ENCODE data around the gene IRAK1. TPM values are rescaled to one million over a fixed set of nuclear protein-coding genes. Genes with fewer than 3 reads are reported as not detected.

Gene IRAK1
- total and polyA plus RNA-seq, 9 of the 15 experiments (the other 6 are each of a cell fraction or from before 2014, with no cell fraction given) = 11.6 to 261 (median 91.6) TPM

DNA sequence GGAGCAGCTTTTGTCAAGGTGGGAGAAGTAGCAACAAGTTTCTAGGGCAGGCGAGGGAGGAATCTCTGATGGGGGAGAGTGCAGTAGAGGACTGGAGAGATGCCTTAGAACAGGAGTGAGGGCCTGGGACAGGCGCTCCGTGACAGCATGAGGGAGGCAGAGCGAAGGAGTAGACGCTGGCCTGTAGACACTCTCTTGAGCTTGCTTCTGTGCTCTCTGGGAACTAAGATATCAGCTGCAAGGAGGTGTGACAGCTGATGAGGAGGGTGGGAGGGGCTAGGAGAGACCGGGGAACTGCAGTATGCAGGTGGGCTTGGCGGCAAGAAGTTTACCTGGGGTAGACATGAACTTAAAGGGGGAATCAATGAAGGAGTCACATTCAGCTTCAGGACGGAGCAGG lies 42.1 kb upstream of the IRAK1 start (continued):
- TF ChIP-seq, protein P1, sequence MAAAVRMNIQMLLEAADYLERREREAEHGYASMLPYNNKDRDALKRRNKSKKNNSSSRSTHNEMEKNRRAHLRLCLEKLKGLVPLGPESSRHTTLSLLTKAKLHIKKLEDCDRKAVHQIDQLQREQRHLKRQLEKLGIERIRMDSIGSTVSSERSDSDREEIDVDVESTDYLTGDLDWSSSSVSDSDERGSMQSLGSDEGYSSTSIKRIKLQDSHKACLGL (CRISPR knock-in tag; IDR thresholded peaks at IDR 0.05; ENCODE audit: borderline replicate concordance, poor library complexity, severe bottlenecking) = no peak
- TF ChIP-seq POLR2H (tag; IDR thresholded peaks at IDR 0.05; ENCODE audit: low read depth) (no peak), ZNF707 (CRISPR knock-in tag; conservative IDR thresholded peaks at IDR 0.05) (no peak), TEAD4 (IDR thresholded peaks at IDR 0.05; ENCODE audit: low read length) (no peak), TEAD4 (CRISPR knock-in tag; IDR thresholded peaks at IDR 0.05; ENCODE audit: borderline replicate concordance) (no peak), CC2D1A (IDR thresholded peaks at IDR 0.05) (no peak), FOXJ3 (CRISPR knock-in tag; IDR thresholded peaks at IDR 0.05) (no peak)

DNA sequence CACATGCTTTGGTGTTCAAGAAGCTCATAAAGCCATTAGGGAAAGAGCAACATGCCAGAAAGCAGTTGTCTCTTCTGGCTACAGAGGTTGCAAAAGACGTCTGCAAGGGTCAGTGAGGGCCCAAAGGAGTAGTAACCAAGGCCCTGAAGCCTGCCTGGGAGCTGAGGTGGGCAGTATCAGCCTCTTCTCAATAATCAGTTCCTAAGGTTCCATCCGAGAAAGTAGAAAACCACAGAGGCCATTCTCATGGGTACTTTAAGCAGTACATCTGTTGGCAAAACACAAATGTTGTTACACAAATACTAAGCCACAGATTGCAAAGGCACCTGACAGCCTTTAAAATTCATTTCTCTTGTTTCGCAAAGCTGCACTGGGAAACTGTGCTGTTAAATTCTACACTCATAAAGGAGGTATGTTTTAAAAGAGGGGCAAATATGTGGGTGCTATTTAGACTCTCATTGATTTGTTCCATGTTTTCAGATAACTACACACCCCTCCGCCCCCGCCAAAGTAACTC lies 40.1 kb upstream of the IRAK1 start:
- ATAC-seq = no peak
- Histone ChIP-seq H3K27me3 (ENCODE audit: control insufficient read depth in 2 of 2, insufficient read depth in 2 of 2, low read length in 2 of 2) (no peaks in the 10 kb centered on the region), H2AFZ (ENCODE audit: low read depth, low read length) (no peak overlapping the region), H3K9me3 (replicated peaks; ENCODE audit: control insufficient read depth, insufficient read depth, low read depth, low read length) (no peaks in the 10 kb centered on the region), H3K4me2 (ENCODE audit: insufficient read depth, low read length) (no peak overlapping the region), H3K4me3 (no peak overlapping the region), H4K20me1 (replicated peaks; ENCODE audit: control insufficient read depth, insufficient read depth, low read length) (peaks cover 31% of the 10 kb centered on the region), H3K4me1 (replicated peaks in 1 of 2; ENCODE audit: control insufficient read depth in 2 of 2, insufficient read depth in 2 of 2, low read length in 2 of 2) (peaks cover 0 to 2% of the 10 kb centered on the region in 2 experiments; a peak in 3 of 5 replicates), H3K27ac (ENCODE audit: extremely low read depth, low read depth, low read length) (no peak overlapping the region), H3K9me1 (ENCODE audit: control insufficient read depth, insufficient read depth, low read length) (no peaks in the 10 kb centered on the region), H3K36me3 (ENCODE audit: control insufficient read depth, insufficient read depth, low read length) (peaks cover 58% of the 10 kb centered on the region), H3K9ac (ENCODE audit: insufficient read depth in 1 of 2, low read depth in 2 of 2, low read length in 2 of 2) (no peak overlapping the region; a peak in 1 of 4 replicates), H3K79me2 (ENCODE audit: control insufficient read depth, insufficient read depth, low read length) (peaks cover 91% of the 10 kb centered on the region)
- in situ Hi-C loops (cut with MboI) (no loop called here), intact Hi-C loops (cut with micrococcal nuclease) (no loop called here)
- no TSS peak for BruUV-seq (replicated peaks)
- no peak for FAIRE-seq
- ChIA-PET CTCF (ENCODE audit: low intra/inter-chr PET ratio) (no interaction called here), POLR2A (interaction anchor here (0.6 kb wide), 2 partner anchors 24 kb away, joined by 3 to 4 read pairs; no protein-coding TSS in a partner anchor)
- WGBS (ENCODE audit: insufficient coverage, low coverage, missing lambda C conversion rate) = 88% methylated on average over 5 of the region's 5 CpGs
- TF ChIP-seq, protein P2, sequence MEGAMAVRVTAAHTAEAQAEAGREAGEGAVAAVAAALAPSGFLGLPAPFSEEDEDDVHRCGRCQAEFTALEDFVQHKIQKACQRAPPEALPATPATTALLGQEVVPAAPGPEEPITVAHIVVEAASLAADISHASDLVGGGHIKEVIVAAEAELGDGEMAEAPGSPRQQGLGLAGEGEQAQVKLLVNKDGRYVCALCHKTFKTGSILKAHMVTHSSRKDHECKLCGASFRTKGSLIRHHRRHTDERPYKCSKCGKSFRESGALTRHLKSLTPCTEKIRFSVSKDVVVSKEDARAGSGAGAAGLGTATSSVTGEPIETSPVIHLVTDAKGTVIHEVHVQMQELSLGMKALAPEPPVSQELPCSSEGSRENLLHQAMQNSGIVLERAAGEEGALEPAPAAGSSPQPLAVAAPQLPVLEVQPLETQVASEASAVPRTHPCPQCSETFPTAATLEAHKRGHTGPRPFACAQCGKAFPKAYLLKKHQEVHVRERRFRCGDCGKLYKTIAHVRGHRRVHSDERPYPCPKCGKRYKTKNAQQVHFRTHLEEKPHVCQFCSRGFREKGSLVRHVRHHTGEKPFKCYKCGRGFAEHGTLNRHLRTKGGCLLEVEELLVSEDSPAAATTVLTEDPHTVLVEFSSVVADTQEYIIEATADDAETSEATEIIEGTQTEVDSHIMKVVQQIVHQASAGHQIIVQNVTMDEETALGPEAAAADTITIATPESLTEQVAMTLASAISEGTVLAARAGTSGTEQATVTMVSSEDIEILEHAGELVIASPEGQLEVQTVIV (CRISPR knock-in tag; IDR thresholded peaks at IDR 0.05; ENCODE audit: borderline replicate concordance) = no peak
- TF ChIP-seq WHSC1 (IDR thresholded peaks at IDR 0.05; ENCODE audit: low read length) = no peak
- no peak for TF ChIP-seq KLF16 (IDR thresholded peaks at IDR 0.05)
- TF ChIP-seq POLR3G (IDR thresholded peaks at IDR 0.05; ENCODE audit: extremely low read depth, insufficient read length, insufficient replicate concordance) = no peak
- no peak for TF ChIP-seq ZNF184 (CRISPR knock-in tag; IDR thresholded peaks at IDR 0.05)
- TF ChIP-seq ERF (CRISPR knock-in tag; IDR thresholded peaks at IDR 0.05) = no peak
- no peak for TF ChIP-seq ZNF347 (CRISPR knock-in tag; IDR thresholded peaks at IDR 0.05; ENCODE audit: low read depth)
- no peak for TF ChIP-seq NCOA2 (IDR thresholded peaks at IDR 0.05; ENCODE audit: partially characterized antibody in 2 of 2)
- TF ChIP-seq BMI1 (IDR thresholded peaks at IDR 0.05; ENCODE audit: low read length) = no peak
- DNase-seq (ENCODE audit: extremely low read depth in 1 of 4, low spot score in 3 of 4) = no peak
